K562 (cell line): ENCODE data around the gene VTI1B. TPM values are rescaled to one million over a fixed set of nuclear protein-coding genes. Genes with fewer than 3 reads are reported as not detected.

Source experiments
- CHD2 ChIP-seq: IDR thresholded peaks from 2 replicates; pipeline ENCODE4 v1.6.1; 2011; ENCODE audit warnings: low read depth, low read length
- KAT8 ChIP-seq: fragments of 450-650 bp; IDR thresholded peaks from 2 replicates; pipeline ENCODE4 v1.6.1; 2016; ENCODE audit warnings: low read depth, mild to moderate bottlenecking
- KDM1A ChIP-seq, 2 experiments: fragments of 450-650 bp; IDR thresholded peaks; 2 replicates each; pipeline ENCODE4 v1.6.1; 2016; ENCODE audit warnings: mild to moderate bottlenecking in 2 of 2
- MBD2 ChIP-seq: sonication (generic); IDR thresholded peaks from 2 replicates; pipeline ENCODE4 v1.6.1; 2016; ENCODE audit warnings: low read depth, borderline replicate concordance
- THRAP3 ChIP-seq: fragments of 450-650 bp; IDR thresholded peaks from 2 replicates; pipeline ENCODE4 v1.6.1; 2016; ENCODE audit warnings: mild to moderate bottlenecking, inconsistent platforms, borderline replicate concordance
- polyA plus RNA-seq, 8 experiments: library from polyadenylated mRNA; depleted of rRNA in 4 of 8; stranded (reverse) in 5 of 8; unstranded in 3 of 8; fragments of >200 nt; fragmentation: Nextera tagmentation in 2 of 8; fragmentation: Illumina TruSeq in 1 of 8; extraction: Ambion mirVana in 2 of 8; extraction: Trizol in 1 of 8; gene quantifications; 2 replicates each; pipeline versions ENCODE4 v1.2.1 to v1.2.3, GENCODE V29; 2011 to 2014; ENCODE audit warnings: inconsistent platforms in 1 of 8, missing spikeins in 1 of 8
- total RNA-seq, 7 experiments: library from RNA; depleted of rRNA in 6 of 7; stranded (reverse); fragments of >200 nt in 6 of 7; fragmentation: Illumina TruSeq in 2 of 7; extraction: Trizol in 2 of 7; gene quantifications; 2 replicates each; pipeline versions ENCODE4 v1.2.1 to v1.2.3, GENCODE V29; 2011 to 2021; ENCODE audit warnings: low replicate concordance in 1 of 7
- TF ChIP-seq, protein P1 (sequence below), 2 experiments: fragments of 450-650 bp; IDR thresholded peaks; 2 replicates each; pipeline ENCODE4 v1.6.1; 2018; ENCODE audit warnings: mild to moderate bottlenecking in 2 of 2, low read depth in 1 of 2; ENCODE audit not compliant: partially characterized antibody in 2 of 2
- TF ChIP-seq, protein P2 (sequence below): fragments of 250-450 bp; sonication (Bioruptor Pico); IDR thresholded peaks from 2 replicates; pipeline ENCODE4 v1.5.1; 2021; ENCODE audit warnings: mild to moderate bottlenecking
- TF ChIP-seq, protein P3 (sequence below): sonication (generic); formaldehyde crosslinking; IDR thresholded peaks from 2 replicates; pipeline ENCODE4 v1.8.1; 2022; ENCODE audit warnings: missing genetic modification reagents
- TF ChIP-seq, protein P4 (sequence below): fragments of 200-600 bp; sonication (generic); IDR thresholded peaks from one replicate; pipeline ENCODE4 v1.6.1; 2012; ENCODE audit warnings: mild to moderate bottlenecking, low read depth, low read length, inconsistent platforms

The VTI1B gene
- total and polyA plus RNA-seq, 9 of the 15 experiments (the other 6 are each of a cell fraction or from before 2014, with no cell fraction given), result 7.8 to 69.8 (median 50.1) TPM

DNA sequence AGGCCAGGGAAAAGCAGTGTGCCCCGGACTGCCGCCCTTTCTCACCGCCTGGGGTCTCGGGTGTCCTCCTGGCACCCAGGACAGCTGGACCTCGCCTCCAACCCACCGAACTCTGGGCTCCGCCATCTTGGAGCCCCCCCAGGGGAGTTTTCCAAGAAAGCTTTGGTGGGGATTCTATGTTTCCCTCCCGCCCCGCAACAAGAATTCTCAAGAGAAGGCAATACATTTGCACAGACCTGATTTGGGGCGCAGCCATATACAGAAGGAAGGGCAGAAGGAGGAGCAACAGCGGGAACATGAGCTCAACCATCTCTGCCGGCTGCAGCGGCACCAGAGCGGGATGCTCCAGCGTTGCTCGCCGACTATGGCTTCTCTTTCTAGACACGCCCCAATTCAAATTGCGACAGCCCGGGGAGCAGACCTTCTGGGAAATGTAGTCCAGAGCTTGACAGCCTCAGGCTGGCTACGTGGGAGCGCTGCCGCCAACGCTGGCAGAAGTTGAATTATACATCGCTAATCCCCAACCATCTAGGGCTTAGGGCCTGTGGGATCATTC is 21.0 kb upstream of the VTI1B start, which contains the start of gene RDH11 (continued):
- TF ChIP-seq, protein P1, sequence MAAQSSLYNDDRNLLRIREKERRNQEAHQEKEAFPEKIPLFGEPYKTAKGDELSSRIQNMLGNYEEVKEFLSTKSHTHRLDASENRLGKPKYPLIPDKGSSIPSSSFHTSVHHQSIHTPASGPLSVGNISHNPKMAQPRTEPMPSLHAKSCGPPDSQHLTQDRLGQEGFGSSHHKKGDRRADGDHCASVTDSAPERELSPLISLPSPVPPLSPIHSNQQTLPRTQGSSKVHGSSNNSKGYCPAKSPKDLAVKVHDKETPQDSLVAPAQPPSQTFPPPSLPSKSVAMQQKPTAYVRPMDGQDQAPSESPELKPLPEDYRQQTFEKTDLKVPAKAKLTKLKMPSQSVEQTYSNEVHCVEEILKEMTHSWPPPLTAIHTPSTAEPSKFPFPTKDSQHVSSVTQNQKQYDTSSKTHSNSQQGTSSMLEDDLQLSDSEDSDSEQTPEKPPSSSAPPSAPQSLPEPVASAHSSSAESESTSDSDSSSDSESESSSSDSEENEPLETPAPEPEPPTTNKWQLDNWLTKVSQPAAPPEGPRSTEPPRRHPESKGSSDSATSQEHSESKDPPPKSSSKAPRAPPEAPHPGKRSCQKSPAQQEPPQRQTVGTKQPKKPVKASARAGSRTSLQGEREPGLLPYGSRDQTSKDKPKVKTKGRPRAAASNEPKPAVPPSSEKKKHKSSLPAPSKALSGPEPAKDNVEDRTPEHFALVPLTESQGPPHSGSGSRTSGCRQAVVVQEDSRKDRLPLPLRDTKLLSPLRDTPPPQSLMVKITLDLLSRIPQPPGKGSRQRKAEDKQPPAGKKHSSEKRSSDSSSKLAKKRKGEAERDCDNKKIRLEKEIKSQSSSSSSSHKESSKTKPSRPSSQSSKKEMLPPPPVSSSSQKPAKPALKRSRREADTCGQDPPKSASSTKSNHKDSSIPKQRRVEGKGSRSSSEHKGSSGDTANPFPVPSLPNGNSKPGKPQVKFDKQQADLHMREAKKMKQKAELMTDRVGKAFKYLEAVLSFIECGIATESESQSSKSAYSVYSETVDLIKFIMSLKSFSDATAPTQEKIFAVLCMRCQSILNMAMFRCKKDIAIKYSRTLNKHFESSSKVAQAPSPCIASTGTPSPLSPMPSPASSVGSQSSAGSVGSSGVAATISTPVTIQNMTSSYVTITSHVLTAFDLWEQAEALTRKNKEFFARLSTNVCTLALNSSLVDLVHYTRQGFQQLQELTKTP (IDR thresholded peaks at IDR 0.05; ENCODE audit: low read depth in 1 of 2, partially characterized antibody in 2 of 2), result peak in 1 of 2 experiments; percentile 75
- TF ChIP-seq, protein P2, sequence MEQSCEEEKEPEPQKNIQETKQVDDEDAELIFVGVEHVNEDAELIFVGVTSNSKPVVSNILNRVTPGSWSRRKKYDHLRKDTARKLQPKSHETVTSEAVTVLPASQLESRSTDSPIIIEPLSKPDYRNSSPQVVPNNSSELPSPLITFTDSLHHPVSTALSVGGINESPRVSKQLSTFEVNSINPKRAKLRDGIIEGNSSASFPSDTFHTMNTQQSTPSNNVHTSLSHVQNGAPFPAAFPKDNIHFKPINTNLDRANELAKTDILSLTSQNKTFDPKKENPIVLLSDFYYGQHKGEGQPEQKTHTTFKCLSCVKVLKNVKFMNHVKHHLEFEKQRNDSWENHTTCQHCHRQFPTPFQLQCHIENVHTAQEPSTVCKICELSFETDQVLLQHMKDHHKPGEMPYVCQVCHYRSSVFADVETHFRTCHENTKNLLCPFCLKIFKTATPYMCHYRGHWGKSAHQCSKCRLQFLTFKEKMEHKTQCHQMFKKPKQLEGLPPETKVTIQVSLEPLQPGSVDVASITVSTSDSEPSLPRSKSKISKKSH (CRISPR knock-in tag), result no peak
- TF ChIP-seq, protein P3, sequence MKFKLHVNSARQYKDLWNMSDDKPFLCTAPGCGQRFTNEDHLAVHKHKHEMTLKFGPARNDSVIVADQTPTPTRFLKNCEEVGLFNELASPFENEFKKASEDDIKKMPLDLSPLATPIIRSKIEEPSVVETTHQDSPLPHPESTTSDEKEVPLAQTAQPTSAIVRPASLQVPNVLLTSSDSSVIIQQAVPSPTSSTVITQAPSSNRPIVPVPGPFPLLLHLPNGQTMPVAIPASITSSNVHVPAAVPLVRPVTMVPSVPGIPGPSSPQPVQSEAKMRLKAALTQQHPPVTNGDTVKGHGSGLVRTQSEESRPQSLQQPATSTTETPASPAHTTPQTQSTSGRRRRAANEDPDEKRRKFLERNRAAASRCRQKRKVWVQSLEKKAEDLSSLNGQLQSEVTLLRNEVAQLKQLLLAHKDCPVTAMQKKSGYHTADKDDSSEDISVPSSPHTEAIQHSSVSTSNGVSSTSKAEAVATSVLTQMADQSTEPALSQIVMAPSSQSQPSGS (CRISPR knock-in tag), result no peak
- TF ChIP-seq KAT8, result no peak
- TF ChIP-seq, protein P4, sequence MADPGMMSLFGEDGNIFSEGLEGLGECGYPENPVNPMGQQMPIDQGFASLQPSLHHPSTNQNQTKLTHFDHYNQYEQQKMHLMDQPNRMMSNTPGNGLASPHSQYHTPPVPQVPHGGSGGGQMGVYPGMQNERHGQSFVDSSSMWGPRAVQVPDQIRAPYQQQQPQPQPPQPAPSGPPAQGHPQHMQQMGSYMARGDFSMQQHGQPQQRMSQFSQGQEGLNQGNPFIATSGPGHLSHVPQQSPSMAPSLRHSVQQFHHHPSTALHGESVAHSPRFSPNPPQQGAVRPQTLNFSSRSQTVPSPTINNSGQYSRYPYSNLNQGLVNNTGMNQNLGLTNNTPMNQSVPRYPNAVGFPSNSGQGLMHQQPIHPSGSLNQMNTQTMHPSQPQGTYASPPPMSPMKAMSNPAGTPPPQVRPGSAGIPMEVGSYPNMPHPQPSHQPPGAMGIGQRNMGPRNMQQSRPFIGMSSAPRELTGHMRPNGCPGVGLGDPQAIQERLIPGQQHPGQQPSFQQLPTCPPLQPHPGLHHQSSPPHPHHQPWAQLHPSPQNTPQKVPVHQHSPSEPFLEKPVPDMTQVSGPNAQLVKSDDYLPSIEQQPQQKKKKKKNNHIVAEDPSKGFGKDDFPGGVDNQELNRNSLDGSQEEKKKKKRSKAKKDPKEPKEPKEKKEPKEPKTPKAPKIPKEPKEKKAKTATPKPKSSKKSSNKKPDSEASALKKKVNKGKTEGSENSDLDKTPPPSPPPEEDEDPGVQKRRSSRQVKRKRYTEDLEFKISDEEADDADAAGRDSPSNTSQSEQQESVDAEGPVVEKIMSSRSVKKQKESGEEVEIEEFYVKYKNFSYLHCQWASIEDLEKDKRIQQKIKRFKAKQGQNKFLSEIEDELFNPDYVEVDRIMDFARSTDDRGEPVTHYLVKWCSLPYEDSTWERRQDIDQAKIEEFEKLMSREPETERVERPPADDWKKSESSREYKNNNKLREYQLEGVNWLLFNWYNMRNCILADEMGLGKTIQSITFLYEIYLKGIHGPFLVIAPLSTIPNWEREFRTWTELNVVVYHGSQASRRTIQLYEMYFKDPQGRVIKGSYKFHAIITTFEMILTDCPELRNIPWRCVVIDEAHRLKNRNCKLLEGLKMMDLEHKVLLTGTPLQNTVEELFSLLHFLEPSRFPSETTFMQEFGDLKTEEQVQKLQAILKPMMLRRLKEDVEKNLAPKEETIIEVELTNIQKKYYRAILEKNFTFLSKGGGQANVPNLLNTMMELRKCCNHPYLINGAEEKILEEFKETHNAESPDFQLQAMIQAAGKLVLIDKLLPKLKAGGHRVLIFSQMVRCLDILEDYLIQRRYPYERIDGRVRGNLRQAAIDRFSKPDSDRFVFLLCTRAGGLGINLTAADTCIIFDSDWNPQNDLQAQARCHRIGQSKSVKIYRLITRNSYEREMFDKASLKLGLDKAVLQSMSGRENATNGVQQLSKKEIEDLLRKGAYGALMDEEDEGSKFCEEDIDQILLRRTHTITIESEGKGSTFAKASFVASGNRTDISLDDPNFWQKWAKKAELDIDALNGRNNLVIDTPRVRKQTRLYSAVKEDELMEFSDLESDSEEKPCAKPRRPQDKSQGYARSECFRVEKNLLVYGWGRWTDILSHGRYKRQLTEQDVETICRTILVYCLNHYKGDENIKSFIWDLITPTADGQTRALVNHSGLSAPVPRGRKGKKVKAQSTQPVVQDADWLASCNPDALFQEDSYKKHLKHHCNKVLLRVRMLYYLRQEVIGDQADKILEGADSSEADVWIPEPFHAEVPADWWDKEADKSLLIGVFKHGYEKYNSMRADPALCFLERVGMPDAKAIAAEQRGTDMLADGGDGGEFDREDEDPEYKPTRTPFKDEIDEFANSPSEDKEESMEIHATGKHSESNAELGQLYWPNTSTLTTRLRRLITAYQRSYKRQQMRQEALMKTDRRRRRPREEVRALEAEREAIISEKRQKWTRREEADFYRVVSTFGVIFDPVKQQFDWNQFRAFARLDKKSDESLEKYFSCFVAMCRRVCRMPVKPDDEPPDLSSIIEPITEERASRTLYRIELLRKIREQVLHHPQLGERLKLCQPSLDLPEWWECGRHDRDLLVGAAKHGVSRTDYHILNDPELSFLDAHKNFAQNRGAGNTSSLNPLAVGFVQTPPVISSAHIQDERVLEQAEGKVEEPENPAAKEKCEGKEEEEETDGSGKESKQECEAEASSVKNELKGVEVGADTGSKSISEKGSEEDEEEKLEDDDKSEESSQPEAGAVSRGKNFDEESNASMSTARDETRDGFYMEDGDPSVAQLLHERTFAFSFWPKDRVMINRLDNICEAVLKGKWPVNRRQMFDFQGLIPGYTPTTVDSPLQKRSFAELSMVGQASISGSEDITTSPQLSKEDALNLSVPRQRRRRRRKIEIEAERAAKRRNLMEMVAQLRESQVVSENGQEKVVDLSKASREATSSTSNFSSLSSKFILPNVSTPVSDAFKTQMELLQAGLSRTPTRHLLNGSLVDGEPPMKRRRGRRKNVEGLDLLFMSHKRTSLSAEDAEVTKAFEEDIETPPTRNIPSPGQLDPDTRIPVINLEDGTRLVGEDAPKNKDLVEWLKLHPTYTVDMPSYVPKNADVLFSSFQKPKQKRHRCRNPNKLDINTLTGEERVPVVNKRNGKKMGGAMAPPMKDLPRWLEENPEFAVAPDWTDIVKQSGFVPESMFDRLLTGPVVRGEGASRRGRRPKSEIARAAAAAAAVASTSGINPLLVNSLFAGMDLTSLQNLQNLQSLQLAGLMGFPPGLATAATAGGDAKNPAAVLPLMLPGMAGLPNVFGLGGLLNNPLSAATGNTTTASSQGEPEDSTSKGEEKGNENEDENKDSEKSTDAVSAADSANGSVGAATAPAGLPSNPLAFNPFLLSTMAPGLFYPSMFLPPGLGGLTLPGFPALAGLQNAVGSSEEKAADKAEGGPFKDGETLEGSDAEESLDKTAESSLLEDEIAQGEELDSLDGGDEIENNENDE, result no peak
- TF ChIP-seq CHD2, result no peak
- no peak for TF ChIP-seq THRAP3
- TF ChIP-seq KDM1A (IDR thresholded peaks at IDR 0.05), result no peak
- TF ChIP-seq MBD2, result no peak; the same call in 1 of the 2 replicates
